Measurements from ENCODE around the gene TSPAN9.

DNA sequence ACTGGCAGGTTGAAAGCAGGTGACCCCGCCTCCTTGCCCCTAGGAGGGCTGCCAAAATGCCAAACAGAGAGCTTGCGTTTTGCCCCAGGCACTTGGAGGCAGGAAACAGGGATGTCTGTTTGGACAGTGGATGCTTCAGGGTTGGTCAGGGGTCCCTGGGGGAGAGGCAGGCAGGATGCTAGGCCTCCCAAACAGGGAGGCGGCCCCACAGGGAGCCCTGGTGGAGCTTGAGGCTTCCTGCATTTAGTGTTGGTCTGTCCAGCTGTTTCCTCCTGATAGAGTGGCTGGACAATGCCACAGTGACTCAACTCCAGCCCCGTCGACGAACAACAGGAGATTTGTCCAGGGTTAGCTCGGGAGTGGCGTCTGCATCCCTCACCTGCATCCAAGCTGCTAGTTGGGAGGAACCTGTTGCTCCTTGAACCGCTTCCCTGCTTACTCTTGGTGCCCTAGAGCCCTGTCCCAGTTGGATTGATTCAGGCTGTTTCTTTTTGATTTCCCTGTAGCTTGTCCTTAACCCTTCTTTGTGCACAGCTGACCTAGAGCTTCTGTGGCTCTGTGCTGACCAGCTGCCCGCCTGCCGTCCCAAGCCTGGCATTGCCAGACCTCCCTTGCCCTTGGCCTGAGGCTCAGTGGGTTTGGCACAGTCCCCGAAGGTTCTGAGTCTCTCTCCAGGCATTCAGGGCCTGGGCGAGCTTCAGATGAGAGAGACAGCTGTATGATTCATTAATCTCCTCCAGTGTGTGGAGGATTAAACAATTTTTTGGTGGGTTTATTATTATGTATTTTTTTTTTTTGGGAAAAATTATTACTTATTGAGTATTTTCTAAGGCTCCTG, 45.9 kb downstream of the TSPAN9 start:
- no peak for TF ChIP-seq CTCF (IDR thresholded peaks at IDR 0.05; ENCODE audit: insufficient read depth, low read length)
- TF ChIP-seq GABPA (IDR thresholded peaks at IDR 0.05; ENCODE audit: low read depth), result no peak
- no peak for TF ChIP-seq REST (IDR thresholded peaks at IDR 0.05; ENCODE audit: insufficient replicate concordance, low read depth)
- no peak for TF ChIP-seq POLR2AphosphoS5 (IDR thresholded peaks at IDR 0.05; ENCODE audit: low read depth)
